Lung (tissue), 13 donors: Measurements from ENCODE around the gene VPS33A. TPM values are rescaled to one million over a fixed set of nuclear protein-coding genes. Genes with fewer than 3 reads are reported as not detected.

Experiments used
- ATAC-seq: fragments of 200-7000 bp; cut with Tn5 transposase; one replicate; pipeline ENCODE4 v1.9.1; 2020; ENCODE audit warnings: moderate number of reproducible peaks; ENCODE audit not compliant: insufficient read depth, low FRiP score
- DNase-seq, 3 donors: peaks; one replicate each; pipeline ENCODE4 v3.0.0-alpha.2; 2013 to 2017
- H3K27ac ChIP-seq, 2 donors: one replicate each; pipeline ENCODE4 v1.5.1; 2013; ENCODE audit warnings: mild to moderate bottlenecking in 2 of 2, moderate library complexity in 2 of 2, control low read depth in 1 of 2, inconsistent platforms in 1 of 2, low read depth in 1 of 2, low read length in 1 of 2
- H3K27me3 ChIP-seq, 3 donors: one replicate each; pipeline ENCODE4 v1.5.1; 2013; ENCODE audit warnings: low read length in 2 of 3; ENCODE audit not compliant: control insufficient read depth in 3 of 3, insufficient read depth in 3 of 3
- H3K36me3 ChIP-seq, 4 donors: one replicate each; pipeline ENCODE4 v1.5.1; 2013; ENCODE audit warnings: low read length in 4 of 4, mild to moderate bottlenecking in 1 of 4, moderate library complexity in 1 of 4; ENCODE audit not compliant: control insufficient read depth in 4 of 4, insufficient read depth in 4 of 4
- H3K4me1 ChIP-seq, 5 donors: one replicate each; pipeline ENCODE4 v1.5.1; 2013; ENCODE audit warnings: low read length in 5 of 5, mild to moderate bottlenecking in 2 of 5, moderate library complexity in 1 of 5; ENCODE audit not compliant: control insufficient read depth in 5 of 5, insufficient read depth in 5 of 5
- H3K4me3 ChIP-seq: one replicate; pipeline ENCODE4 v1.5.1; 2013; ENCODE audit warnings: mild to moderate bottlenecking, control low read depth, moderate library complexity
- H3K9ac ChIP-seq, 2 donors: one replicate each; pipeline ENCODE4 v1.5.1; 2013; ENCODE audit warnings: low read length in 2 of 2, control low read depth in 1 of 2; ENCODE audit not compliant: insufficient read depth in 1 of 2
- H3K9me3 ChIP-seq, 4 donors: one replicate each; pipeline ENCODE4 v1.5.1; 2013; ENCODE audit warnings: low read length in 3 of 4, mild to moderate bottlenecking in 1 of 4, moderate library complexity in 1 of 4; ENCODE audit not compliant: control insufficient read depth in 4 of 4, insufficient read depth in 3 of 4
- WGBS, 2 donors: extraction: QIAGEN DNeasy Blood & Tissue Kit; methylation state at CpG; one replicate each; pipeline ENCODE4 v1.1.7; 2013; 5-methylcytosine and 5-hydroxymethylcytosine counted together
- polyA plus RNA-seq, 2 donors: library from polyadenylated mRNA; stranded (reverse); fragments of 200-250 nt; gene quantifications; one replicate each; pipeline ENCODE4 v1.2.1, GENCODE V29; 2013
- small RNA-seq: library from RNA; depleted of rRNA; stranded (forward); fragments of <200 nt; gene quantifications from one replicate; pipeline ENCODE3, GENCODE V24; 2014; ENCODE audit warnings: low replicate concordance
- total RNA-seq, 2 donors: library from RNA; depleted of rRNA in 1 of 2; stranded (reverse); fragments of >200 nt in 1 of 2; gene quantifications; one replicate each; pipeline ENCODE4 v1.2.1, GENCODE V29; 2014 to 2021
- TF ChIP-seq, protein P1 (sequence below): IDR thresholded peaks from 2 replicates; pipeline ENCODE4 v1.5.1; 2012; ENCODE audit warnings: mild to moderate bottlenecking; ENCODE audit errors: control extremely low read depth, extremely low read depth
- donor health status: control.
- donor health status: control.
- donor health status: Bipolar disorder and iron deficiency.
- donor health status: healthy.
- donor health status: DM: yes; HTN: yes; CAD: no.

Gene VPS33A
- total and polyA plus RNA-seq, 4 donors: 8.1 to 17.6 (median 15.4) TPM

DNA sequence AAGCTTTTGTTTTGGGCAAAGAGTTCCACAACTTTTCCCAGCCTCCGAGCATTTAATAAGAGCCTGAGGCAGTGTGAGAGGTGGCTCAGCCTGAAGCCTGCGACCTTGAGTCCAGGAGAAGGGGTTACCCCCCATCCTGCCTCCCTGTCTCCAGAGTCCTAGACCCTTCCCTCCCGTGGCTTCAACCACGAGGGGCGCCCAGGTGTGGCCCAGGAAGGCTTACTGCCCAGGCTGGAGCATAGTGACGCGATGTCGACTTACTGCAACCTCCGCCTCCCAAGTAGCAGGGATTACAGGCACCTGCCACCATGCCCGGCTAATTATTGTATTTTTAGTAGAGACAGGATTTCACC lies 82.7 kb downstream of the VPS33A start:
- ATAC-seq (no peak), DNase-seq (no peak)
- no peaks in the 10 kb centered on the region for H3K36me3 ChIP-seq
- peak overlapping the region in 1 of 2 donors; percentile 23 for H3K9ac ChIP-seq
- H3K4me3 ChIP-seq: no peak overlapping the region
- H3K9me3 ChIP-seq: no peaks in the 10 kb centered on the region
- peaks cover 0 to 5% (median 0%) of the 10 kb centered on the region in 5 donors for H3K4me1 ChIP-seq
- 76 to 85% methylated on average over 10 of the region's 10 CpGs for WGBS, 2 donors
- peaks cover 0 to 2% (median 0%) of the 10 kb centered on the region in 3 donors for H3K27me3 ChIP-seq
- TF ChIP-seq, protein P1, sequence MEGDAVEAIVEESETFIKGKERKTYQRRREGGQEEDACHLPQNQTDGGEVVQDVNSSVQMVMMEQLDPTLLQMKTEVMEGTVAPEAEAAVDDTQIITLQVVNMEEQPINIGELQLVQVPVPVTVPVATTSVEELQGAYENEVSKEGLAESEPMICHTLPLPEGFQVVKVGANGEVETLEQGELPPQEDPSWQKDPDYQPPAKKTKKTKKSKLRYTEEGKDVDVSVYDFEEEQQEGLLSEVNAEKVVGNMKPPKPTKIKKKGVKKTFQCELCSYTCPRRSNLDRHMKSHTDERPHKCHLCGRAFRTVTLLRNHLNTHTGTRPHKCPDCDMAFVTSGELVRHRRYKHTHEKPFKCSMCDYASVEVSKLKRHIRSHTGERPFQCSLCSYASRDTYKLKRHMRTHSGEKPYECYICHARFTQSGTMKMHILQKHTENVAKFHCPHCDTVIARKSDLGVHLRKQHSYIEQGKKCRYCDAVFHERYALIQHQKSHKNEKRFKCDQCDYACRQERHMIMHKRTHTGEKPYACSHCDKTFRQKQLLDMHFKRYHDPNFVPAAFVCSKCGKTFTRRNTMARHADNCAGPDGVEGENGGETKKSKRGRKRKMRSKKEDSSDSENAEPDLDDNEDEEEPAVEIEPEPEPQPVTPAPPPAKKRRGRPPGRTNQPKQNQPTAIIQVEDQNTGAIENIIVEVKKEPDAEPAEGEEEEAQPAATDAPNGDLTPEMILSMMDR: no peak
- H3K27ac ChIP-seq: no peak overlapping the region

DNA sequence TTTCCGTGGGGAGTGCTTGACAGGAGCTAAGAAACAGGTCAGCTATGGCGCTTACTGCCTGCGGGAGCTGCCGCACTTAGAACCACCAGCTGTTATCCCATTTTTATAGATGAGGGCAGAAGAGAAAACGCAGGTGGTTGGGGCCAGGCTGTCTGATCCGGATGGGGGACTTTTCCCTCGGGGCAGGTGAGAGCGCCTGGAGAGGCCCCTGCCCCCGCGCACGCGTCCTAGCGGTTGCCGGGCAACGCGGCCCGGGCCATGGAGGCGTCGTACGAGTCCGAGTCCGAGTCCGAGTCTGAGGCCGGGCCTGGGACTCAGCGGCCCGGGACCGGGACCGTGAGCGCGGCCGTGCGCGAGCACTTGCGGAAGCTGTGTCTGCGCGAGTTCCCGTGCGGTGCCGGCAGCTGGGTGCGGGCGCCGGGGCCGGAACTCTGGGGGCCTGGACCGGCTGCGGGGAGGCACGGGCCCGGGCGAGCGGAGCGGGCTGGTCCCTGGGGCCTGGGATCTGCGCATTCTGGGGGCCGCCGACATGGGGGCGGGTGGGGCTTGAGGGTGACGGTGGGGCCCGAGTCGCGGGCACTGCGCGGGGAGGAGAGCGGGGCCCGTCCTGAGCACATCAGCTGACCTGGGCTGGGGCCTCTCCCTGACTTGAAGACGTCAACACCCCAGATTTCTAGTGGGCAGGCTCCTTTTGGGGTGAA lies 83.3 kb downstream of the VPS33A start, which contains the start of gene LRRC43:
TSS of gene LRRC43 (plus strand) at position 237 of the 701 bp plus-strand sequence. CDS start at position 259, 22 bp downstream.
- Histone ChIP-seq H3K27me3 (peaks cover 0 to 2% (median 0%) of the 10 kb centered on the region in 3 donors), H3K36me3 (no peaks in the 10 kb centered on the region), H3K4me1 (peaks cover 0 to 5% (median 0%) of the 10 kb centered on the region in 5 donors), H3K4me3 (peak within 1 kb of the TSS; percentile 50), H3K27ac (no peak within 1 kb of the TSS), H3K9ac (peak within 1 kb of the TSS in 1 of 2 donors; percentile 23), H3K9me3 (no peaks in the 10 kb centered on the region)
- WGBS, 2 donors: 2 to 3% methylated on average over 46 to 63 of the region's 63 CpGs
- ATAC-seq (peak; percentile 31), DNase-seq (peak; percentile 24 to 46 (median 41))
- TF ChIP-seq, protein P1: no peak

Small RNA genes within 50 kb of the gene (small RNA-seq; reads per million reads assigned to genes)
- gene DIABLO: 0.91 reads per million, percentile 79 among the genes with 10 or more reads in this experiment

Other genes starting within 250 kb of the VPS33A start
- gene BCL7A, start 244.6 kb downstream of the VPS33A start, total RNA-seq: 10 to 100 TPM; 13.2 to 21.2 TPM
- gene BCL7A, start 244.6 kb downstream of the VPS33A start, polyA plus RNA-seq: 1 to 10 TPM; 3.4 to 4.5 TPM
- 10 to 100 TPM; 47.0 to 58.8 TPM for gene MLXIP, start 187.7 kb downstream of the VPS33A start, total RNA-seq
- gene MLXIP, start 187.7 kb downstream of the VPS33A start, polyA plus RNA-seq: 10 to 100 TPM; 29.1 to 30.5 TPM
- not detected for gene IL31, start 92.3 kb downstream of the VPS33A start, total RNA-seq
- not detected for gene IL31, start 92.3 kb downstream of the VPS33A start, polyA plus RNA-seq
- gene LRRC43, start 83.4 kb downstream of the VPS33A start, total RNA-seq: 10 to 100 TPM; 10.7 to 11.6 TPM
- 1 to 10 TPM; 2.1 to 3.7 TPM for gene LRRC43, start 83.4 kb downstream of the VPS33A start, polyA plus RNA-seq
- under 1 TPM in 1 of 2 donors, not detected in 1; 0.80 TPM for gene B3GNT4, start 62.8 kb downstream of the VPS33A start, total RNA-seq
- under 1 TPM; 0.43 to 0.49 TPM for gene B3GNT4, start 62.8 kb downstream of the VPS33A start, polyA plus RNA-seq
- 10 to 100 TPM; 37.5 to 44.1 TPM for gene DIABLO, start 40.4 kb downstream of the VPS33A start, total RNA-seq
- gene DIABLO, start 40.4 kb downstream of the VPS33A start, polyA plus RNA-seq: 10 to 100 TPM; 40.5 to 46.8 TPM
- 10 to 100 TPM; 48.7 to 93.7 TPM for gene CLIP1, start 156.2 kb upstream of the VPS33A start, total RNA-seq
- 10 to 100 TPM; 26.6 to 43.0 TPM for gene CLIP1, start 156.2 kb upstream of the VPS33A start, polyA plus RNA-seq
- gene ZCCHC8, start 234.4 kb upstream of the VPS33A start, total RNA-seq: 10 to 100 TPM; 16.7 to 48.1 TPM
- 10 to 100 TPM; 12.8 to 26.9 TPM for gene ZCCHC8, start 234.4 kb upstream of the VPS33A start, polyA plus RNA-seq